GM19099 (cell line): ENCODE results near the gene FUZ.

Experiments used
- POLR2A ChIP-seq: IDR thresholded peaks from 3 replicates; pipeline ENCODE4 v1.6.1; 2011; ENCODE audit warnings: low read depth; ENCODE audit not compliant: insufficient read length; ENCODE audit errors: extremely low read depth

The FUZ gene

DNA sequence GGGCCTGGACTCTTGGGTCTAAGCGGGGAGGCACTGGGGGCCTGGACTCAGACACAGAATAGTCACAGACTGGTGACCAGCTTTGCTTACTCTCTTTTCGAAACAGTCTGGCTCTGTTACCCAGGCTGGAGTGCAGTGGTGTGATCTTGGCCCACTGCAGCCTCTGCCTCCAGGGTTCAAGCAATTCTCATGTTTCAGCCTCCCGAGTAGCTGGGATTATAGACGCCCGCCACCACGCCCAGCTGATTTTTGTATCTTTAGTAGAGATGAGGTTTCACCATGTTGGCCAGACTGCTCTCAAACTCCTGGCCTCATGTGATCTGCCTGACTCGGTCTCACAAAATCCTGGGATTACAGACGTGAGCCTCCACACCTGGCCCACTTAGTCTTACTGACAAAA is 16.1 kb upstream of the FUZ start:
- no peak for TF ChIP-seq POLR2A

DNA sequence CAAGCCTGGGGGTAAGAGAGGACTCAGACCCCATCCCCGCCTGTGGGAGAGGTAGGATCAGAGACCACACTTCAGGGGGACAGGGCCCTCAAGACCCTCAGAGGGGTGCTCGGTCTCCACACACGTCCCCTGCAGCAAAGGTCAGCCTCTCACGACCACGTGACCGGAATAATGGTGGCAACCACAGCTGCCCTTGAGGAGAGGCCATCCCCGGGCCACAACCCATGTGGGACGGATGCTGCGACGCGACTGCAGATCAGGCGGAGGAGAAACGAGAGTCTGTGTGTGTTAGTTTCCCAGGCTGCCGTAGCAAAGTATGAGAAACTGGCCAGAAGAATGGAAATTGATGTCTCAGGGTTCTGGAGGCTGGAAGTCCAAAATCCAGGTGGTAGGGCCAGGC is 13.9 kb upstream of the FUZ start:
- no peak for TF ChIP-seq POLR2A

DNA sequence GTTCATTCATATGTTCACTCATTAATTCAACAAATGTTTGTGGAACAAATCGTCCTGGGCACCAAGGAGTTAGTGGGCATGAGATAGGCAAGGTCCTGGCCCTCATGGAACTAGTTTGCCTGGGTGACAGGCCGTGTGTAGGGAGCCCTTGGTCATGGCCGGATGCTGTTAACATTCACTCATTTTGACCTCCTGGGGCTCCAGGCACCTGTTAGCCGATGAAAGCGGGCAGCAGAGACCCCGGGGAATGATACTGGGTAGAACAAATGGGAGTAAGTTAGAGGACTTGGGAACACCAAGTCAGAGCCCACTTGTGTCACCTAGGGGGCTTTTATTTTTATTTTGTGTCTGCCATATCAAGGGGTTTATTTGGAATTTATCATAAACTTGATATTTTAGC is 11.6 kb upstream of the FUZ start:
- TF ChIP-seq POLR2A: no peak

DNA sequence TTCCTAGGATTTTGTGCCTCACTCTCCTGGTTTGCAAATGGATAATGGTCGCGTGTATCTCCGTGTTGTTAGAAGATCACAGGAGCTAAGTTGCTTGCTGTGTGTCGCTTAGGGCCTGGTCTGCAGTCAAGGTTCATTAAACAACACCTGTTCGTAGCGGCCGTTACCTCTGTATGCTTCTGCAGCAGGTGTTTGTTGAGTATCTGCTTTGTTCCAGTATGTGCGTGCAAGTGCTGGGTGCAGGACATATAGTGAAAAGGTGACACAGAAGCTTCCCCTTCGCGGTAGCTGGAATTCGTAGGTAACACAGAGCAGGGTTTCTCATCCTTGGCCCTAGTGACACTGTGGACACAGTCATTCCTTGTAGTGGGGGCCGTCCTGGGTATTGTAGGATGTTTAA is 10.4 kb upstream of the FUZ start:
- no peak for TF ChIP-seq POLR2A

DNA sequence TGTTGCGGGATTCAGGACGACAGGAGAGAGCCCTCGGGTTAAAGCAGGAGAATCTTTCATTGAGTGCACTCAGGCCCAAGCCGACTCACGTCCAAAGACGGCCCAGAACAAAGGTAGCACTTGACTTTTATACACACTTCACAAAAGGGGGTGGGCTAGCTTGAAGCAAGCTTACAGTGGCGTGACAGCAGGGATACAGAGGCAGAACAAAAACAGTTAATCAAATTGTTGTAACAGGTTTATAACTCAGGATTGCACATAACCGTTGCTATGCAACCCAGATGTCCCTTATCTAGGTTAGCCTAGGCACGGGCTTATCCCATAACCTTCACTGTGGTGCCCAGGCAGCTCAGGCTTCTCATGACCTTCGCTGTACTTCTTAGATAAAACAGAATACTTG is 7.0 kb upstream of the FUZ start:
- no peak for TF ChIP-seq POLR2A

DNA sequence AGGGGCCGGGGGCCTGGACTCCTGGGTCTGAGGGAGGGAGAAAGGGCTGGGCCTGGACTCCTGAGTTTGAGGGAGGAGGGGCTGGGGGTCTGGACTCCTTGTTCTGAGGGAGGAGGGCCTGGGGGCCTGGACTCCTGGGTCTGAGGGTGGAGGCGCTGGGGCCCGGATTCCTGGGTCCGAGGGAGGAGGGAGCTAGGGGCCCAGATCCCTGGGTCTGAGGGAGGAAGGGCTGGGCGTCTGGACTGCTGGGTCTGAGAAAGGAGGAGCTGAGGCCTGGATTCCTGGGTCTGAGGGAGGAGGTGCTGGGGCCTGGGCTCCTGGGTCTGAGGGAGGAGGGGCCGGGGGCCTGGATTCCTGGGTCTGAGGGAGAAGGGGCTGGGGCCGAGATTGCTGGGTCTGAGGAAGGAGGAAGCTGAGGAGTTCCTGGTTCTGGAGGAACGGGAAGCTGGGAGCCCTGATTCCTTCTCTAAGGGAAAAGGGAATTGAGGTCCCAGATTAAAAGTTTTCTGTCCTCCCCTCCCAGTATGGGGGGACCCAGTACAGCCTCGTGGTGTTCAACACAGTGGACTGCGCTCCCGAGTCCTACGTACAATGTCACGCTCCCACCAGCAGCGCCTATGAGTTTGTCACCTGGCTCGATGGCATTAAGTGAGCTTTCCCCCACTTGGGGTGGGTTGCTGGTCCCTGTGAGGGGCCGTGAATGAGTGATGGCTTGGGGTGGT is 5.7 kb upstream of the FUZ start:
- no peak for TF ChIP-seq POLR2A

DNA sequence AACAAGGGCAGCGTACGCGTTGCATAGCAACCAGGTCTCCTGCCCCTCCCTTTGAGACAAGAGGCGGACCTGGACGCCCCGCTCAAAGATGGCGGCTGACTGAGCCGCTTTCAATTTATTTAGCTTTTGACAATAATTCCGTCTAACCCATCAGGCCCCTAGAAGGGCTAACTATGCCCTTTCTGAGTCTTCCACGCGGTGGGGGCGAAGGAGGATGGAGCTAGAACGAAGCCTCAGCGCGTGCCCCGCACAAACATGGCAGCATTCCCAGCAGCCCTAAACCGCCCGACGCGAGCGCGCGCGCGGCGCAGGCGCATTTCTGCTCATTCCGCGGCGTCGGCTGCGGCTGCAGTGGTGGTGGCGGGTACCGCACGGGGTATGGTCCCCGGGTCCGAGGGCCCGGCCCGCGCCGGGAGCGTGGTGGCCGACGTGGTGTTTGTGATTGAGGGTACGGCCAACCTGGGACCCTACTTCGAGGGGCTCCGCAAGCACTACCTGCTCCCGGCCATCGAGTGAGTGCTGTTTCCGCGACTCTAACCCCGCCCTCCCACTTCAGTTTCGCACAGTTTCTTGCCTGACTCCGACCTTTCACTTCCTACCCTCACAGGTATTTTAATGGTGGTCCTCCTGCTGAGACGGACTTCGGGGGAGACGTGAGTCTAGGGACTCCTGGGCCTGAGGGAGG is 5.0 kb upstream of the FUZ start, which contains the start of gene MED25:
MED25 (plus strand) TSS at position 326 of the 685 bp plus-strand sequence; CDS start at position 379, 53 bp downstream.
- peak; percentile 78 for TF ChIP-seq POLR2A

DNA sequence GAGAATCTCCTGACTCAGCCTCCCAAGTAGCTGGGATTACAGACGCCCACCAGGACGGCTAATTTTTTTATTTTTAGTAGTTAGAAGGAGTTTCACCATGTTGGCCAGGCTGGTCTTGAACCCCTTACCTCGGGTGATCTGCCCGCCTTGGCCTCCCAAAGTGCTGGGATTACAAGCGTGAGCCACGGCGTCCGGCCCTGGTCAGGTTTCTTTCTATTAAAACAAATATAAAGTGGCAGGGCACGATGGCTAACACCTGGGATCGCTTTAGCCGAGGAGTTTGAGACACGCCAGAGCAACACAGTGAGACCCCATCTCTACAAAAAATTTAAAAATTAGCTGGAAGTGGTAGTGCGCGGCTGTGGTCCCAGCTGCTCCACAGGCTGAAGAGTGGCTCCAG is 3.5 kb upstream of the FUZ start:
- no peak for TF ChIP-seq POLR2A

DNA sequence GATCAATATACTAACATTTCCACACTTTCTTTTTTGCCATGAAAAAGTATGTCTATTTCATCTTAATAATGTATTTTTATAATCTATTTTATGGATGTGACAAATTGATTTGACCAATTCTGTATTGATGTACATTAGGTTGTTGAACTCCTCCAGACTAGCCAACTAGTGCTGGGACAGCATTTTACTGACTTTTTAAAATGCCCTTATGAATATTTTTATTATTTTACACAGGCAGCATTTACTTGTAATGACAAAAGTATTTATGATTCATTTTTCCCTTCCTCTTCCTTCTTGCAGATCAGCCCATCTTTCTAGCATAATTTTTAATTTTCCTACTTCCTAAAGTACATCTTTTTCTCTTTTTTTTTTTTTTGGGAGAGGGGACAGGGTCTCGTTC is 918 bp upstream of the FUZ start:
- TF ChIP-seq POLR2A: no peak

DNA sequence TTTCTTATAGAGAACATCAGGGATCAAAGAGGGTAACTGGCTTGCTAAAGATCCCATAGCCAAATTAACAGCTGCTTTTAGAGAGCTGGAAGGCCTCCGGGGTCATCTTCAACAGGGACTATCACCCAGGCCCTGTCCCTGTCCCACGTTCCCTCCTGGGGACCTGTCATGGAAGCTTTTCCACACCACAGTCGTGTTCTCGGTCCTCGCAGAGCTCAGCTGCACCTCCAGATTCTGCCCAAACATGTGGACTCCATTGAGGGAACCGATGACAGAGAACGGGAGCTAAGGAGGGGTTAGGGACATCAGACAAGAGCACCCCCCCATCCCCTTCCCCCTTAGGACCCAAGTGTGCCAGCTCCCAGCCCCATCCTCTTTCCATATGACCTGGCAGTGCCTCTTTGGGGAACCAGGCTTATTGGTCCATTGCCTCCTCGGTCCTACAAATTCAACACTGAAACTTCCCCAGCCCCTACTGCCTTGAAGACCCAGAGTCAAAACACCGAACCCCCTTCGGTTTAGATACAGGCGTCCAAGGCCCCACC is 568 bp downstream of the FUZ start:
- no peak for TF ChIP-seq POLR2A

DNA sequence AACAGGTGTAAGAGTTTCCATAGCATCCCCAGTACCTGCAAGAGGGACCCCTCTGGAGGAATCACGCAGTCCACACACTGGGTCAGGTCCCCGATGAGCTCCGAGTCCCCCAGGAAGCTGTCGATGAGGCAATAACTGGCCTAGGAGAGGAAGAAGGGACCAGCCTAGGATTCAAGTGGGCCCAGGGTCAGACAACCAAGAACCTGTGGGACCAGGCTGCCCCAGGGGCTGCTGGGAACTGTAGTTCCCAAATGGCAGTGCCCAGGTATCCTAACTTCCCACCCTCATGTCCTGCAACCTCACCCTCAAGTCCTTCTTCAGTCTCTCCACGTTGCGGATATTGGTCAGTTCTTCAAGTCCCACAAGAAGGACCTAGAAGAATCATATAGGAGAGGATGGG is 1.8 kb downstream of the FUZ start:
- no peak for TF ChIP-seq POLR2A

DNA sequence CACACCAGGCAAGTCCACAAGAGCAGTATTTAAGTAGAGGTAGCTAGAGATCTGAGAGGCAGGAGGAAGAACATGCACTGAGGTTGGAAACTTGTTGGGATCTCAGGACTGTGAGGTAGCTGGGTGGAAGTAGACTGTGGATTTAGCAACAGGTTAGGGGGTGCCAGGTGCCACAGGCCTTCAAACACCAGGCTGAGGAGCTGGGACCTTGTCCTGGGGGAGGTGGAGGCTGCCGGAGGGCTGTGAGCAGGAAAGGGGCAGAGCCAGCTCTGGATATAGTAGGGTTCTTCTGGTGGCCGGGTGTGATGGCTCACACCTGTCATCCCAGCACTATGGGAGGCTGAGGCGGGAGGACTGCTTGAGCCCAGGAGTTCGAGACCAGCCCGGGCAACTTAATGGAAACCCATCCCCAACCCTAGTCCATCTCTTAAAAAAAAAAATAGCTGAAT is 3.1 kb downstream of the FUZ start:
- TF ChIP-seq POLR2A: no peak

DNA sequence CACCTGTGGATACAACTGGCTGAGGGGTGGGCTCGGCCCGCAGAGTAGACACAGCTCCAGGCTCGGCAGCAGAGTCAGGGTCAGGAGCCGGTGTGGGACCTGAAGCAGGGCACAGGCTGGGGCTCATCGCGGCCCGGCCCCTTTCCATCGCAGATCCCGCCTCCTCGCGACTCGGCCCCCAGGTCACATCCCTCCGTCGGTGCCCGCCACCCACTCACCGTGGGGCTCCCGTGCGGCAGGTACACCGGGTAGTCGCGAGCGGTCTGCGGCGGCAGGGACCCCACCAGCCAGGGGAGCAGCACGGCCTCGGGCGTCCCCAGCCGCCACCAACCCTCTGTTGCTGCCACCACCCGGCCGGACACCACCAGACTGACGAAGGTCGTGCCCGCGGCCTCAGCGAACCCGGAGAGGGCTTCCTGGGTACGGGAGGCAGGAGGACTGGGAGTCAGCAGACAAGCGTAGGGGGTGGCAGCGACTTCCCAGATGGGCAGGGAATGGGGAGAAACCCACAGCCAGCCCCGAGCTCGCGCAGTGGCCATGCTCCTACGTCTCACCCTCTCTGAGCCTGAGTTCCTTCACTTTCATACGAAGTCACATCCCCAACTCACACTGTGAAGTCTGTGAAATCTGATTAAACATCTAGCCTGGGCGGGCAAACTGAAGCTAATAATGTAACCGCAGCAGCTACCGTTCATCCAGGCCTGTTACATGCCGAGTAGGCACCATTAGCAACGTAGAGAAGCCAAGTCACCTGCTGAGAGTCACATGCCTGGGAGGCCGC is 3.7 kb downstream of the FUZ start:
- no peak for TF ChIP-seq POLR2A

DNA sequence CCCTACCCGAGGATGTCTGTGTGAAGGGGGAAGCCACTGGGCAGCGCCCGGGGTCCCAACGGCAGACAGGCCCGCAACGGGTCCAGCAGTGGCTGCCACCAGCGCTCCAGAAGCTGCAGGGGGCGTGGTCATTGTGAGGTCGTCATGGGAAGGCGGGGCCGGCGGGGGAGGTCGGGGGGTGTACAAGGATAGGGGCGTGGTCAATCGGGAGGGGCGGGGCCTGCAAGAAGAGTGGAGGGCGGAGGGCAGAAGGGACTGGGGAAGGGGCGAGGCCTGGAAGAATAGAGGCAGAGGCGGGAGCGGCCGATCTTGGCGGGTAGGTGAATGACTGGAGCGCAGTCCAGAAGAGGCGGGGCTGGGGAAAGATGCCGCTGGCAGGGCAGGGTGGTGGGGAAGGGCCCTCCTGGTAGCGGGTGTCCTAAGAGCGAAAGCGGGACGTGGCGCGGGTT is 4.4 kb downstream of the FUZ start:
- no peak for TF ChIP-seq POLR2A
